Fibroblast of lung (primary cell): ENCODE results near the gene CHODL. TPM values are rescaled to one million over a fixed set of nuclear protein-coding genes. Genes with fewer than 3 reads are reported as not detected.

ENCODE experiments used
- DNase-seq, 2 donors: peaks; one replicate each; pipeline versions ENCODE4 v3.0.0 to v3.0.0-alpha.2; 2010; ENCODE audit warnings: low read depth in 2 of 2
- H2AFZ ChIP-seq: 2 replicates; pipeline ENCODE4 v1.5.1; 2012; ENCODE audit warnings: low read length, control low read depth, inconsistent platforms
- H3K27ac ChIP-seq: 2 replicates; pipeline ENCODE4 v1.5.1; 2011; ENCODE audit warnings: low read length, control low read depth; ENCODE audit not compliant: insufficient read depth
- H3K27me3 ChIP-seq: 2 replicates; pipeline ENCODE4 v1.5.1; 2011; ENCODE audit warnings: mild to moderate bottlenecking, low read length; ENCODE audit not compliant: control insufficient read depth, insufficient read depth
- H3K36me3 ChIP-seq: 2 replicates; pipeline ENCODE4 v1.5.1; 2011; ENCODE audit warnings: low read length; ENCODE audit not compliant: control insufficient read depth, insufficient read depth
- H3K4me1 ChIP-seq: 2 replicates; pipeline ENCODE4 v1.5.1; 2011; ENCODE audit warnings: low read length; ENCODE audit not compliant: control insufficient read depth, insufficient read depth; ENCODE audit errors: extremely low read depth
- H3K4me2 ChIP-seq: 2 replicates; pipeline ENCODE4 v1.5.1; 2011; ENCODE audit warnings: low read length, control low read depth; ENCODE audit not compliant: insufficient read depth; ENCODE audit errors: extremely low read depth
- H3K4me3 ChIP-seq, 4 experiments: fragments of 200-600 bp in 1 of 4; sonication (generic) in 1 of 4; replicated peaks in 1 of 4; 2 replicates each; pipeline ENCODE4 v1.5.1; 2011 to 2016; ENCODE audit warnings: low read length in 4 of 4, low read depth in 3 of 4, mild to moderate bottlenecking in 3 of 4, control low read depth in 2 of 4, inconsistent platforms in 1 of 4, mixed read lengths in 1 of 4; ENCODE audit not compliant: insufficient read depth in 1 of 4; ENCODE audit errors: control extremely low read depth in 1 of 4
- H3K79me2 ChIP-seq: 2 replicates; pipeline ENCODE4 v1.5.1; 2012; ENCODE audit warnings: mild to moderate bottlenecking, low read length, inconsistent platforms; ENCODE audit not compliant: control insufficient read depth, insufficient read depth
- H3K9ac ChIP-seq: 2 replicates; pipeline ENCODE4 v1.5.1; 2011; ENCODE audit warnings: mild to moderate bottlenecking, low read length, control low read depth; ENCODE audit not compliant: insufficient read depth
- H3K9me3 ChIP-seq: 2 replicates; pipeline ENCODE4 v1.5.1; 2012; ENCODE audit warnings: low read depth, low read length; ENCODE audit not compliant: control insufficient read depth, insufficient read depth
- H4K20me1 ChIP-seq: 2 replicates; pipeline ENCODE4 v1.5.1; 2011; ENCODE audit warnings: low read length; ENCODE audit not compliant: control insufficient read depth, insufficient read depth; ENCODE audit errors: extremely low read depth
- EZH2 ChIP-seq: IDR thresholded peaks from 2 replicates; pipeline ENCODE4 v1.5.1; 2012; ENCODE audit warnings: low read length, control low read depth, mild to moderate bottlenecking; ENCODE audit errors: missing control alignments
- polyA plus RNA-seq, 2 donors: library from polyadenylated mRNA; depleted of rRNA in 1 of 2; stranded (reverse) in 1 of 2; unstranded in 1 of 2; fragments of >200 nt; gene quantifications; 2 replicates each; pipeline ENCODE4 v1.2.1, GENCODE V29; 2011 to 2012; ENCODE audit warnings: missing spikeins in 1 of 2
- total RNA-seq: library from RNA; depleted of rRNA; stranded (reverse); fragments of >200 nt; gene quantifications from 2 replicates; pipeline ENCODE4 v1.2.1, GENCODE V29; 2014
- TF ChIP-seq, protein P1 (sequence below), 2 donors: IDR thresholded peaks in 1 of 2; conservative IDR thresholded peaks in 1 of 2; 1 replicate in 1 of 2; 2 replicates in 1 of 2; pipeline ENCODE4 v1.5.1; 2011 to 2012; ENCODE audit warnings: low read length in 2 of 2, control low read depth in 1 of 2, inconsistent platforms in 1 of 2, low read depth in 1 of 2, mild to moderate bottlenecking in 1 of 2

Gene CHODL
- total and polyA plus RNA-seq, 2 donors (not counting 1 experiment from before 2014, with no cell fraction given): 0.05 to 0.17 TPM

GRCh38 chr21:18294100-18294499 is 49.5 kb downstream of the CHODL start:
- Histone ChIP-seq H3K79me2 (no peaks in the 10 kb centered on the region), H3K4me1 (no peaks in the 10 kb centered on the region), H4K20me1 (no peaks in the 10 kb centered on the region), H2AFZ (no peak overlapping the region), H3K4me3 (no peak overlapping the region), H3K4me2 (no peak overlapping the region), H3K36me3 (no peaks in the 10 kb centered on the region), H3K27ac (no peak overlapping the region), H3K27me3 (no peaks in the 10 kb centered on the region), H3K9ac (no peak overlapping the region), H3K9me3 (no peaks in the 10 kb centered on the region)
- TF ChIP-seq EZH2: no peak
- TF ChIP-seq, protein P1, sequence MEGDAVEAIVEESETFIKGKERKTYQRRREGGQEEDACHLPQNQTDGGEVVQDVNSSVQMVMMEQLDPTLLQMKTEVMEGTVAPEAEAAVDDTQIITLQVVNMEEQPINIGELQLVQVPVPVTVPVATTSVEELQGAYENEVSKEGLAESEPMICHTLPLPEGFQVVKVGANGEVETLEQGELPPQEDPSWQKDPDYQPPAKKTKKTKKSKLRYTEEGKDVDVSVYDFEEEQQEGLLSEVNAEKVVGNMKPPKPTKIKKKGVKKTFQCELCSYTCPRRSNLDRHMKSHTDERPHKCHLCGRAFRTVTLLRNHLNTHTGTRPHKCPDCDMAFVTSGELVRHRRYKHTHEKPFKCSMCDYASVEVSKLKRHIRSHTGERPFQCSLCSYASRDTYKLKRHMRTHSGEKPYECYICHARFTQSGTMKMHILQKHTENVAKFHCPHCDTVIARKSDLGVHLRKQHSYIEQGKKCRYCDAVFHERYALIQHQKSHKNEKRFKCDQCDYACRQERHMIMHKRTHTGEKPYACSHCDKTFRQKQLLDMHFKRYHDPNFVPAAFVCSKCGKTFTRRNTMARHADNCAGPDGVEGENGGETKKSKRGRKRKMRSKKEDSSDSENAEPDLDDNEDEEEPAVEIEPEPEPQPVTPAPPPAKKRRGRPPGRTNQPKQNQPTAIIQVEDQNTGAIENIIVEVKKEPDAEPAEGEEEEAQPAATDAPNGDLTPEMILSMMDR (conservative IDR thresholded peaks at IDR 0.05 in 1 of 2, IDR thresholded peaks at IDR 0.05 in 1 of 2; ENCODE audit: low read depth in 1 of 2, low read length in 2 of 2): no peak
- DNase-seq: no peak

GRCh38 chr21:18298228-18298627 is 53.6 kb downstream of the CHODL start:
- Histone ChIP-seq H3K4me1 (no peaks in the 10 kb centered on the region), H3K27me3 (no peaks in the 10 kb centered on the region), H3K4me2 (no peak overlapping the region), H3K79me2 (no peaks in the 10 kb centered on the region), H2AFZ (no peak overlapping the region), H3K27ac (no peak overlapping the region), H3K4me3 (no peak overlapping the region), H3K9me3 (no peaks in the 10 kb centered on the region), H4K20me1 (no peaks in the 10 kb centered on the region), H3K9ac (no peak overlapping the region), H3K36me3 (no peaks in the 10 kb centered on the region)
- TF ChIP-seq, protein P1 (conservative IDR thresholded peaks at IDR 0.05 in 1 of 2, IDR thresholded peaks at IDR 0.05 in 1 of 2; ENCODE audit: low read depth in 1 of 2, low read length in 2 of 2): no peak
- TF ChIP-seq EZH2: no peak
- DNase-seq: no peak

Other genes starting within 250 kb of the CHODL start
- not detected in 2 replicates for gene TMPRSS15, start 159.0 kb downstream of the CHODL start, total RNA-seq
- not detected in 2 replicates for gene TMPRSS15, start 159.0 kb downstream of the CHODL start, polyA plus RNA-seq